Measurements from ENCODE around the gene LGSN.
"Not testable (repeated sequence)": the region's sequence is repeated elsewhere in the genome, so short reads cannot be mapped to it uniquely, and the experiment has no call there.

LGSN gene

DNA sequence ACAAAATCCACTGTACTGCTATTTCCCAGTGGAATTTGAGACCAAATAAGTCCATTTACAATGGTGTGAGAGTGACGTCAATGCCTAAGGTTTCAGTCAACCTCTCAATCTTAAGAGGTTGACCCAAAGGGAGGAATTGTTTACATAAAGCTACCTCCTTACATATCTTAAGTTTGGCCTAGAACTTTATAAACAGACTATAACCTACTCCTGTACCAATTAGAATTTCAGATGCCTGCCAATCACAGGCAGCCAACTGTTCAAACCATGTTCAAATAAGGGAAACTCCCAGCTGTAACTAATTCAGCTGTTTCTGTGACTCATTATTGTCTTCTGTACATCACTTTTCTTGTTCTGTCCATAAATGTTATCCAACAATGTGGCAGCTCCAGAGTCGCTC lies 14.5 kb downstream of the LGSN start:
- DNase-seq: no peak

- no peak for DNase-seq
Observed at GRCh38 chr6:63303476-63303875, 16.3 kb downstream of the LGSN start.

GRCh38 chr6:63299667-63300066 lies 20.1 kb downstream of the LGSN start:
- no peak for DNase-seq

GRCh38 chr6:63295553-63296194 lies 24.1 kb downstream of the LGSN start:
- DNase-seq: no peak

DNA sequence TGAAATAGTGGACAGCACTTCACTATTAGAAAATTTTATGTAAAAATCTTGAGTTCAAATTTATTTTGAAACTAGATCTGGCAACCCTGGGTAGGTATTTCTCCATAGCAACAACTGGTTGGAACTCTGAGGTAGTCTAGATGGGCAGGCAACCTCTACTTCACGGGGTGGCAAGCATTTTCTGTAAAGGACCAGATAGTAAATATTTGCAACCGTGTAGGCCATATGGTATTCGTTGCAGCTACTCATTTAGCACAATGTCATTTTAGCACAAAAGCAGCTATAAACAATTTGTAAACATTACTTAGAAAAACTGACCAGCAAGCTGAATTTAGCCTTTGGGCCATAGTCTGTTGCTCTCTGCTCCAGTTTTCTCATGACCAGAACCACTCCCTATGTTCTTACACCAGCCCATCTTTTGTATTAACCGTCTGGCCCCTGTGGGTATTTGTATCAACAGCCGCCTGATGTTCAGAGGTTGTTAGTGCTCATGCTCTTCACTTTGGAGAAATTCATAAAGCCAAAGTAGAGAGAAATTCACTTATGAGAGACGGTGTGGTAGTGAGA lies 29.2 kb downstream of the LGSN start:
- DNase-seq: no peak

- no peak for DNase-seq
Observed at GRCh38 chr6:63289269-63289872, 30.4 kb downstream of the LGSN start.

- DNase-seq: no peak
Observed at GRCh38 chr6:63280639-63281180, 39.1 kb downstream of the LGSN start.

- DNase-seq: no peak
Observed at GRCh38 chr6:63278916-63279315, 40.9 kb downstream of the LGSN start.

GRCh38 chr6:63275953-63276352 lies 43.8 kb downstream of the LGSN start:
- DNase-seq: no peak

- not testable (repeated sequence) for DNase-seq
Observed at GRCh38 chr6:63274795-63275430, 44.9 kb downstream of the LGSN start.

GRCh38 chr6:63272397-63272796 lies 47.4 kb downstream of the LGSN start:
- DNase-seq: no peak

DNA sequence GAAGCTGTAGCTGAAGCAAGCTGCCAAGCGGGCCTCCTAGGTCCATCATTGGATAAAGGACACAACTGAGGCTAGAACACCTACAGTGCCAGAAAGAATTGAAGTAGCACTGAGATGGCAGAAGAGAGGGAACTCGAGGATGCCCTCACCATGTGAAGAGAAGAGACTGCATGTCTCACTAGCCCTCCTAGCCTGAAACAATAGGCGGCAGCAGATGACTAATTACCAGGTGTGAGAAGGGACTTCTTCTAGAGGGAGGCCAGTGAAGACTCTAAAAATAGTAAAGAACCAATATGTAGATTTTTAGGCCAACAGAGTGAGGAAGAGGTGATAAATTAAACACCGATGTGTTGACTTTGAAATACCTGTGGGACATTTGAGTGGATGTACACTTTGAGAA lies 50.3 kb downstream of the LGSN start:
- no peak for DNase-seq

DNA sequence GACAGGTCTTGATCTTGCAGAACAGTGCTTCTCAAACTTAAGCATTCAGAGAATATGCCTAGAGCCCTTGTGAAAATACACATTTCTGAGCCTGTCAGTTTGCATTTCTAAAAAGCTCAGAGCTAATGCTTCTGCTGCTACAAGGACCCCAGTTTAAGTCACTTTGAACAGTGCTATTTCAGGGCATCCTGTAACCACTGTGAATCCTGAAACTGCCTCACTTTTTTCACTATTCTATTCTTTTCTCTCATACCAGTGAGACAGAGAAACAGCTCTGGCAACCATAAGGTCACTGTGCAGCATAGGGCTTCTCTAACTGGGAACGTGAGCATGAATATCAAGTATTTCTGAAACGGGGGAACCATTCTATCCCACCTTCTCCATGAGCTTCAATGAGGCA lies 51.2 kb downstream of the LGSN start:
- no peak for DNase-seq

DNA sequence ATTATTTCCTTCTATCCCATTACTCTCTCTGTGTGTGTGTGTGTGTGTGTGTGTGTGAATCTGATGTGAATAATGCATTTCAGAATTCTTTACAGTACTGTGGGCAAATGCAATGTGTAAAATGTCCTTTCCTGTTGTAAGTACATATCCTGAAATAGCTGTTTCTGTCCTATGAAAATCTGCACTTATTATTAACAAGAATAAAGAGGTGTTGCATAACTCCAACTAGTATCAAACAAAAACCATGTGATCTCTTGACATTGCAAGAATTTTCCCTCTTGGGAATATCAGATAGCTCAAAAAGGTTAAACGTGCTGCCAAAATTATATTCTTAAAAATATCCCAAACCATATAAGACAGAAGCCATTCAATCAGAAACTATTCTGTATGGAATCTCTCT lies 52.0 kb downstream of the LGSN start:
- no peak for DNase-seq

DNA sequence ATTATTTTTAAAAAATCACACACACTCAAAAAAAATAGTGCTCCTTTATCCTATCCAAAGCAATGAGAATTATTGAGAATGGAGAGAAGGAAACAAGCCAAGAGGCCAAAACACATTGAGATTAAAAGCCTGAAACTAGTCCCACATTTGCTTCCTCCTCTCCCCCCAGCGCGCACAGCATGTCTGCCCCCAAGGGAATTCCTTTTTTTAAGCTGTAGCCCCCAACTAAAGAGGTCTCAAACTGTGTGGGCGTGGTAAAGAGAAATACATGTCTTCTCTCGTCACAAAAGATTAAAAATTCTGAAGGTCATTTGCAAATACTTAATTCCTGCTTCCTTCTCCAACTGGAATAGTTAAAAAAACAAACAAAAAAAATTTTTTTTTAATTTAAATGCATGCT lies 52.7 kb downstream of the LGSN start:
- no peak for DNase-seq

GRCh38 chr6:63263444-63263843 lies 56.3 kb downstream of the LGSN start:
- no peak for DNase-seq

GRCh38 chr6:63261820-63262219 lies 58.0 kb downstream of the LGSN start:
- DNase-seq: no peak

DNA sequence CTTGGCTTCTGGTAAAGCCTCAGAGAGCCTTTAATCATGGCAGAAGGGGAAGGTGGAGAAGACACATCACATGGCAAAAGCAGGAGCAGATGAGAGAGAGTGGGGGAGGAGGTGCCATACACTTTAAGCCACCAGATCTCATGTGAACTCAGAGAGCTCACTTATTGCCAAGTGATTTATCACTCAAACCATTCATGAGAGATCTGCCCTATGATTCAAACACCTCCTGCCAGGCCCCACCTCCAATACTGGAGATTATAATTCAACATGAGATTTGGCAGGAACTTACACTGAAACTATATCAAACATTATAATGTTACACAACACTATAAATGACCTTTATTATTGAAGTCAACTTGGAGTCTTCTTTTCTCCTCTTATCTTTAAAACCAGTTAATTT lies 60.6 kb downstream of the LGSN start:
- DNase-seq: no peak

DNA sequence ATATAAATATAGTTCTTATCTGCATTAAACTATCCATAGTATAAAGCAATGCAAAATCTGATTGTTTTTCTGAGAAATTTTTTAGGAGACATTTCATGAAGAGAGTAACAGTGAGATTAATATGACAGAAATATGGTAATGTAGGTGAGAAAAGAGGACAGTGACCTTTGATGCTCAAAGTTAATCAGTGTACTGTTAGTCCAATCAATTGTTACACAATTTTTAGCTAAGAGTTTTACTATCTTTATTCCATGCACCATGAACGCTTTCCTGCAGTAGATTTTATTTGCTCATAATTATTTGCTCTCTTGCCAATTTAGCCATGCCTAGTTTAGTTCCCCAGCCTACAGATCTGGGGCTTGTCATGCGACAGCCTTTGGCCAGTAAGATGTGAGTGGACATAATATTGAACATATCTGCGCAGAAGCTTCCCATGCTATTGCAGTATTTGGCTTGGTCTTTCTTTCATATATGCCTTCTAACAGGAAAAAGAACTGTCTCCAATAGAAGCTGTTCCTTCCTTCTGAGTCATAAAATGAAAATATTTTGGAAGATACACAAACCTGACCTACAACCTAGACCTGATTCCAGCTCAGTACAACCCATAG lies 69.8 kb downstream of the LGSN start:
- DNase-seq: no peak

GRCh38 chr6:63246581-63246980 lies 73.2 kb downstream of the LGSN start:
- no peak for DNase-seq

DNA sequence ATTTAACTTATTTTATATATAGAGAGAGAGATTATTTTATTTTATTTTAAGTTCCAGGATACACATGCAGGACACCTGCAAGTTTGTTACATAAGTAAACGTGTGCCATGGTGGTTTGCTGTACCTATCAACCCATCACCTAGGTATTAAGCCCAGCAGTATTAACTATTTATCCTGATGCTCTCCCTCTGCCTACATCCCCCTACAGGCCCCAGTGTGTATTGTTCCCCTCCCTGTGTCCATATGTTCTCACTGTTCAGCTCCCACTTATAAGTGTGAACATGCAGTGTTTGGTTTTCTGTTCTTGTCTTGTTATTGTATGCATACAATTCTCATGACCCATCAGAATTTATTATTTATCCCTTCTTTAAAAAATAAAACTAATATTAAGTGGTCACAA lies 73.9 kb downstream of the LGSN start:
- no peak for DNase-seq

- no peak for DNase-seq
Observed at GRCh38 chr6:63245420-63245819, 74.4 kb downstream of the LGSN start.

DNA sequence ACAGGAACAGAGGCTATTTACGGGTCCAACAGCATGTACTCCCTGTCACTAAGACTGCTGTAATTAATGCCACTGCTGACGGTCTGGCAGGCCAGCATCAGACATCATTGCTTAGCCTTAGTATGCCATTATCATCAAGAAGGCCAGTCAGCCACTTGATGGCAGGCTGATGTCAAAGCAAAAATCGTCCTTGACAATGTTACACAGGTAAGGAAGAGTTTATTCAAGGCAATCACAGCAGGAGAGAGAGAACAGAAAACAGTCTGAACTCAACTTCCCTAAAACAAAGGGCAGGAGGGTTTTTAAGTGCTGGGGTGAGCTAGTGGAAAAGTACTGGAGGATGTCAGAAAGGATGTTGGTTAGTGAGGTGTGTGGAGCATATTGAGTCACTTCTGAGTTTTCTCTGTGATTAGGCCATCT lies 83.4 kb downstream of the LGSN start:
- no peak for DNase-seq

GRCh38 chr6:63230511-63230910 lies 89.3 kb downstream of the LGSN start:
- DNase-seq: not testable (repeated sequence)
